ENCODE data around the gene SPAG16. TPM values are rescaled to one million over a fixed set of nuclear protein-coding genes. Genes with fewer than 3 reads are reported as not detected.

SPAG16 gene
- total and polyA plus RNA-seq, 2 donors (not counting 1 experiment from before 2014, with no cell fraction given): 24.1 to 36.8 TPM

DNA sequence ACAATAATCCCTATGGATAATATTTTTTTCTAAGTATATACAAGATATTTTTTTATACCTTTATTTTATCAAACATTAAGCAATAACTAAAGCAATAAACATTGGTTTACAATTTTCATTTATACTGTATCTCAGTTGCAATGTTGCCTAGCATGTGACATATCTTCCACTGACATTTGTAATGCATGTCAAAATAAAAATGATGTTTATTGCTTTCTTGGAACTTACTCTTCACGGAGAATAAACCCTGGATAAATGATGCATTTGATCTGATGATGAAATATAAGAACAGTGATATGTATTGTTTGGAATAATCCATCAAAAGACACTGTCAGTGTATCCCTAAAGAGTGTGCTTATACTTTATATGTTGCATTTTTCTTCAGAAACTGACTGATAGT, 135.7 kb downstream of the SPAG16 start:
- H3K9me3 ChIP-seq (ENCODE audit: control insufficient read depth, insufficient read depth, low read depth, low read length): no peaks in the 10 kb centered on the region
- no peak overlapping the region for H3K4me3 ChIP-seq (replicated peaks in 1 of 4; ENCODE audit: control extremely low read depth in 1 of 4, insufficient read depth in 1 of 4, low read depth in 3 of 4, low read length in 4 of 4)
- H4K20me1 ChIP-seq (ENCODE audit: control insufficient read depth, extremely low read depth, insufficient read depth, low read length): no peaks in the 10 kb centered on the region
- H3K27ac ChIP-seq (ENCODE audit: insufficient read depth, low read length): no peak overlapping the region
- no peaks in the 10 kb centered on the region for H3K36me3 ChIP-seq (ENCODE audit: control insufficient read depth, insufficient read depth, low read length)
- H3K4me2 ChIP-seq (ENCODE audit: extremely low read depth, insufficient read depth, low read length): no peak overlapping the region
- no peaks in the 10 kb centered on the region for H3K4me1 ChIP-seq (ENCODE audit: control insufficient read depth, extremely low read depth, insufficient read depth, low read length)
- H3K79me2 ChIP-seq (ENCODE audit: control insufficient read depth, insufficient read depth, low read length): no peaks in the 10 kb centered on the region
- no peak overlapping the region for H3K9ac ChIP-seq (ENCODE audit: insufficient read depth, low read length)
- TF ChIP-seq, protein P1, sequence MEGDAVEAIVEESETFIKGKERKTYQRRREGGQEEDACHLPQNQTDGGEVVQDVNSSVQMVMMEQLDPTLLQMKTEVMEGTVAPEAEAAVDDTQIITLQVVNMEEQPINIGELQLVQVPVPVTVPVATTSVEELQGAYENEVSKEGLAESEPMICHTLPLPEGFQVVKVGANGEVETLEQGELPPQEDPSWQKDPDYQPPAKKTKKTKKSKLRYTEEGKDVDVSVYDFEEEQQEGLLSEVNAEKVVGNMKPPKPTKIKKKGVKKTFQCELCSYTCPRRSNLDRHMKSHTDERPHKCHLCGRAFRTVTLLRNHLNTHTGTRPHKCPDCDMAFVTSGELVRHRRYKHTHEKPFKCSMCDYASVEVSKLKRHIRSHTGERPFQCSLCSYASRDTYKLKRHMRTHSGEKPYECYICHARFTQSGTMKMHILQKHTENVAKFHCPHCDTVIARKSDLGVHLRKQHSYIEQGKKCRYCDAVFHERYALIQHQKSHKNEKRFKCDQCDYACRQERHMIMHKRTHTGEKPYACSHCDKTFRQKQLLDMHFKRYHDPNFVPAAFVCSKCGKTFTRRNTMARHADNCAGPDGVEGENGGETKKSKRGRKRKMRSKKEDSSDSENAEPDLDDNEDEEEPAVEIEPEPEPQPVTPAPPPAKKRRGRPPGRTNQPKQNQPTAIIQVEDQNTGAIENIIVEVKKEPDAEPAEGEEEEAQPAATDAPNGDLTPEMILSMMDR (conservative IDR thresholded peaks at IDR 0.05 in 1 of 2, IDR thresholded peaks at IDR 0.05 in 1 of 2; ENCODE audit: low read depth in 1 of 2, low read length in 2 of 2): no peak
- TF ChIP-seq EZH2 (IDR thresholded peaks at IDR 0.05; ENCODE audit: low read length, missing control alignments): no peak
- H3K27me3 ChIP-seq (ENCODE audit: control insufficient read depth, insufficient read depth, low read length): no peaks in the 10 kb centered on the region
- no peak for DNase-seq (ENCODE audit: low read depth in 2 of 2)
- H2AFZ ChIP-seq (ENCODE audit: low read length): no peak overlapping the region

DNA sequence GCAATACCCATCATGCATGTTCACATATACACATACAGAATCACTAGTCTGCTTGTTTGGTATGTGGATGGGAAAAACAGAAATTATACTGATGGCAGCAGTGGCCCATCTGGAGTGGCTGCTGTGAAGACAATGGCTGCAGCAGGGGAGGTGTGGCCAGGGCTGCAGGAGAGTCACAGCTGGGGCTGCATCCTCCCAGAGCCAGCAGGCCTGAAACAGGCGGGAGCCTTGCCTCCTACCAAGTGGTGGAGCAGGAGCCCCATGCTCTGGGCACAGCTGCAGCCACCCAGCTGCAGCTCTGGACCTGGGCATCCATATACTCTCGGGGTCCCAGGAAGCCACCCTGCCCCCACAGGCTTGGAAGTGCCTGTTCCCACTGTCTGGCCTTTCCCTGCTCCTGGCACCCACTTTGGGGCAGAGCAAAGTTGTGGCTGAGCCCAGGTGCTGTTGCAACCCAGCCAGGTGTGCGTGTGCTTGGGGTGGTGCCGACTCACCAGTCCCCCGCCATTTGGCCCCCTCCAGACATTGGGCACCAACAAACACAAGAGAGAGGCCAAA, 136.6 kb downstream of the SPAG16 start:
- H3K79me2 ChIP-seq (ENCODE audit: control insufficient read depth, insufficient read depth, low read length): no peaks in the 10 kb centered on the region
- no peaks in the 10 kb centered on the region for H3K4me1 ChIP-seq (ENCODE audit: control insufficient read depth, extremely low read depth, insufficient read depth, low read length)
- no peak overlapping the region for H2AFZ ChIP-seq (ENCODE audit: low read length)
- H3K36me3 ChIP-seq (ENCODE audit: control insufficient read depth, insufficient read depth, low read length): no peaks in the 10 kb centered on the region
- H3K27me3 ChIP-seq (ENCODE audit: control insufficient read depth, insufficient read depth, low read length): no peaks in the 10 kb centered on the region
- no peaks in the 10 kb centered on the region for H4K20me1 ChIP-seq (ENCODE audit: control insufficient read depth, extremely low read depth, insufficient read depth, low read length)
- no peak overlapping the region for H3K4me3 ChIP-seq (replicated peaks in 1 of 4; ENCODE audit: control extremely low read depth in 1 of 4, insufficient read depth in 1 of 4, low read depth in 3 of 4, low read length in 4 of 4)
- no peak overlapping the region for H3K27ac ChIP-seq (ENCODE audit: insufficient read depth, low read length)
- H3K9ac ChIP-seq (ENCODE audit: insufficient read depth, low read length): no peak overlapping the region
- no peak for DNase-seq (ENCODE audit: low read depth in 2 of 2)
- TF ChIP-seq EZH2 (IDR thresholded peaks at IDR 0.05; ENCODE audit: low read length, missing control alignments): no peak
- TF ChIP-seq, protein P1 (conservative IDR thresholded peaks at IDR 0.05 in 1 of 2, IDR thresholded peaks at IDR 0.05 in 1 of 2; ENCODE audit: low read depth in 1 of 2, low read length in 2 of 2): no peak
- no peak overlapping the region for H3K4me2 ChIP-seq (ENCODE audit: extremely low read depth, insufficient read depth, low read length)
- H3K9me3 ChIP-seq (ENCODE audit: control insufficient read depth, insufficient read depth, low read depth, low read length): no peaks in the 10 kb centered on the region

DNA sequence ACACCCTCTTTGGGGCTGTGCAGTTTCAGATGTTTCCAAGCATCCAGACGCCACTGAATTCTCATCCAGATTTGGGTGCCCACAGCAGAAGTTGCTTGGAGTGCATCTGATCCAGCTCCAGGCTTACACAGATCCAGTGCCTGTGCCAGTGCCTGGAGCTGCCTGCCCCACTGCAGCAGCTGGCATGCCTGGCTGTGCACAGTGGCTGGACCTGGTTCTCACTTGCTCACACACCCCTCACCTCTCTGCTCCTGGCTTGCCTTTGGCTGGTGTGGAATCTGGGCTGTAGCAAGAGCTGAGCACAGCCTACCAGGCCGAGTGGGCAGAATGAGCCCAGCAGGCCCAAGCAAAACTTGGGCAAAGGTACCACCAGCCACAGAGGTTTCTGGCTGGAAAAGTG, 137.9 kb downstream of the SPAG16 start:
- DNase-seq (ENCODE audit: low read depth in 2 of 2): no peak
- TF ChIP-seq EZH2 (IDR thresholded peaks at IDR 0.05; ENCODE audit: low read length, missing control alignments): no peak
- TF ChIP-seq, protein P1 (conservative IDR thresholded peaks at IDR 0.05 in 1 of 2, IDR thresholded peaks at IDR 0.05 in 1 of 2; ENCODE audit: low read depth in 1 of 2, low read length in 2 of 2): no peak
- no peaks in the 10 kb centered on the region for H3K79me2 ChIP-seq (ENCODE audit: control insufficient read depth, insufficient read depth, low read length)
- no peaks in the 10 kb centered on the region for H4K20me1 ChIP-seq (ENCODE audit: control insufficient read depth, extremely low read depth, insufficient read depth, low read length)
- H3K9ac ChIP-seq (ENCODE audit: insufficient read depth, low read length): no peak overlapping the region
- no peaks in the 10 kb centered on the region for H3K36me3 ChIP-seq (ENCODE audit: control insufficient read depth, insufficient read depth, low read length)
- no peaks in the 10 kb centered on the region for H3K27me3 ChIP-seq (ENCODE audit: control insufficient read depth, insufficient read depth, low read length)
- H3K27ac ChIP-seq (ENCODE audit: insufficient read depth, low read length): no peak overlapping the region
- H2AFZ ChIP-seq (ENCODE audit: low read length): no peak overlapping the region
- no peaks in the 10 kb centered on the region for H3K4me1 ChIP-seq (ENCODE audit: control insufficient read depth, extremely low read depth, insufficient read depth, low read length)
- no peak overlapping the region for H3K4me3 ChIP-seq (replicated peaks in 1 of 4; ENCODE audit: control extremely low read depth in 1 of 4, insufficient read depth in 1 of 4, low read depth in 3 of 4, low read length in 4 of 4)
- no peaks in the 10 kb centered on the region for H3K9me3 ChIP-seq (ENCODE audit: control insufficient read depth, insufficient read depth, low read depth, low read length)
- no peak overlapping the region for H3K4me2 ChIP-seq (ENCODE audit: extremely low read depth, insufficient read depth, low read length)

All from fibroblast of lung (primary cell).